K562 (cell line): ENCODE results near the gene WDR45. TPM values are rescaled to one million over a fixed set of nuclear protein-coding genes. Genes with fewer than 3 reads are reported as not detected.

Source experiments
- FIP1L1 ChIP-seq: fragments of 200-400 bp; formaldehyde crosslinking; IDR thresholded peaks from 2 replicates; pipeline ENCODE4 v1.6.1; 2018; ENCODE audit warnings: mild to moderate bottlenecking, low read depth, low read length; ENCODE audit not compliant: poor library complexity, severe bottlenecking
- FOXP1 ChIP-seq: sonication (generic); formaldehyde crosslinking; IDR thresholded peaks from 2 replicates; pipeline ENCODE4 v1.8.0; 2022; ENCODE audit warnings: mild to moderate bottlenecking, missing genetic modification reagents
- GABPB2 ChIP-seq: fragments of 250-450 bp; sonication (Bioruptor Pico); conservative IDR thresholded peaks from 2 replicates; pipeline ENCODE4 v1.5.1; 2021; ENCODE audit warnings: mild to moderate bottlenecking
- HCFC1 ChIP-seq: IDR thresholded peaks from 2 replicates; pipeline ENCODE4 v1.6.1; 2012; ENCODE audit warnings: low read depth, low read length, improper control_type of control experiment
- KHSRP ChIP-seq: fragments of 450-650 bp; IDR thresholded peaks from 2 replicates; pipeline ENCODE4 v1.6.1; 2017
- MXI1 ChIP-seq: IDR thresholded peaks from 2 replicates; pipeline ENCODE4 v1.6.1; 2011; ENCODE audit warnings: low read depth, mild to moderate bottlenecking, improper control_type of control experiment, low read length
- NR2C2 ChIP-seq, 2 experiments: fragments of 200-800 bp in 1 of 2; sonication (Bioruptor generic) in 1 of 2; sonication (generic) in 1 of 2; formaldehyde crosslinking in 1 of 2; IDR thresholded peaks; 2 replicates each; pipeline versions ENCODE4 v1.6.1 to v1.8.0; 2016 to 2022; ENCODE audit warnings: mild to moderate bottlenecking in 1 of 2, missing compliant biosample characterization in 1 of 2, missing genetic modification characterization in 1 of 2, missing genetic modification reagents in 1 of 2
- PHF8 ChIP-seq: fragments of 200-600 bp; sonication (generic); IDR thresholded peaks from 2 replicates; pipeline ENCODE4 v1.6.1; 2012; ENCODE audit warnings: mixed run types, mild to moderate bottlenecking, inconsistent platforms, low read length, moderate library complexity, borderline replicate concordance
- SUPT5H ChIP-seq: fragments of 450-650 bp; IDR thresholded peaks from 2 replicates; pipeline ENCODE4 v1.6.1; 2016
- TBP ChIP-seq: optimal IDR thresholded peaks from 2 replicates; pipeline ENCODE3; 2011; ENCODE audit warnings: low read depth, low read length, improper control_type of control experiment
- WHSC1 ChIP-seq: IDR thresholded peaks from one replicate; pipeline ENCODE4 v1.6.1; 2012; ENCODE audit warnings: low read length, control low read depth, inconsistent platforms
- polyA plus RNA-seq, 8 experiments: library from polyadenylated mRNA; depleted of rRNA in 4 of 8; stranded (reverse) in 5 of 8; unstranded in 3 of 8; fragments of >200 nt; fragmentation: Nextera tagmentation in 2 of 8; fragmentation: Illumina TruSeq in 1 of 8; extraction: Ambion mirVana in 2 of 8; extraction: Trizol in 1 of 8; gene quantifications; 2 replicates each; pipeline versions ENCODE4 v1.2.1 to v1.2.3, GENCODE V29; 2011 to 2014; ENCODE audit warnings: inconsistent platforms in 1 of 8, missing spikeins in 1 of 8
- total RNA-seq, 7 experiments: library from RNA; depleted of rRNA in 6 of 7; stranded (reverse); fragments of >200 nt in 6 of 7; fragmentation: Illumina TruSeq in 2 of 7; extraction: Trizol in 2 of 7; gene quantifications; 2 replicates each; pipeline versions ENCODE4 v1.2.1 to v1.2.3, GENCODE V29; 2011 to 2021; ENCODE audit warnings: low replicate concordance in 1 of 7
- TF ChIP-seq, protein P1 (sequence below): fragments of 250-450 bp; sonication (Bioruptor Pico); IDR thresholded peaks from 2 replicates; pipeline ENCODE4 v1.9.0; 2021; ENCODE audit warnings: mild to moderate bottlenecking, inconsistent platforms
- TF ChIP-seq, protein P2 (sequence below), 2 experiments: fragments of 250-450 bp in 1 of 2; fragments of 450-650 bp in 1 of 2; sonication (Bioruptor Pico) in 1 of 2; IDR thresholded peaks; 2 replicates each; pipeline versions ENCODE4 v1.6.1 to v1.8.0; 2016 to 2021; ENCODE audit warnings: mild to moderate bottlenecking in 2 of 2, moderate library complexity in 2 of 2, missing compliant biosample characterization in 1 of 2, missing genetic modification characterization in 1 of 2
- TF ChIP-seq, protein P3 (sequence below): fragments of 200-400 bp; formaldehyde crosslinking; IDR thresholded peaks from 2 replicates; pipeline ENCODE4 v1.6.1; 2017; ENCODE audit warnings: mild to moderate bottlenecking, low read depth, low read length, moderate library complexity
- TF ChIP-seq, protein P4 (sequence below): fragments of 250-450 bp; sonication (Bioruptor Pico); IDR thresholded peaks from 2 replicates; pipeline ENCODE4 v1.5.0; 2021; ENCODE audit warnings: mild to moderate bottlenecking, borderline replicate concordance

The WDR45 gene
- total and polyA plus RNA-seq, 9 of the 15 experiments (the other 6 are each of a cell fraction or from before 2014, with no cell fraction given), result 19.4 to 136 (median 59.7) TPM

DNA sequence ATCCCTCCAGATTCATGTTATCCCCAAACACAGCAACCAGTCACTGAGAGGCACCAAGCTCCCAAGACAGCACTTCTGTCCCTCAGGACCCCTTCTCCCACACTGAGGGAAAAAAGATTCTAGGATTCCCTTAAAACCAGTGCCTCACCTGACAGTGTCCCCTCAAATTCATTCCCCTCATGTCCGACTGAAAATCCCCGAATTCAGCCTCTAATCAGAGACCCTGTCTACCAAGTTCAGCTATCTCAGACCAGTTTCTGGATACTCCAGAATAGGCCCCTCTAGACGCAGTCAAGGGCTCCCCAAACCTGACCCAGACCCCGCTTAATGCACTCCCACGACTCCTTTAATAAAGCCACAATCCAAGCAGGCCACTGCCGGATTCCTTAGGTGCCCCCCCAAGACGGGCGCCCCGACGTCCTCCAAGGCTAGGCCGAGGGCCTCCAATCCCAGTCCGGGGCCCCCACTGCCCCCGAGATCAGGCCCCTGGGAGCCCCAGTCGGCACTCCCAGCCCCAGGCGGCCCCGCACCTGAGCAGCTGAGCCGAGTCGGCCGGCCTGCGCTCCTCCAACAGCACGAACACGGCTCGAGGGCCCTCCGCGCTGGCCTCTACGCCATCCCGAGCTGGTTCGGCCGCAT, 37.0 kb downstream of the WDR45 start (continued):
- TF ChIP-seq, protein P1, sequence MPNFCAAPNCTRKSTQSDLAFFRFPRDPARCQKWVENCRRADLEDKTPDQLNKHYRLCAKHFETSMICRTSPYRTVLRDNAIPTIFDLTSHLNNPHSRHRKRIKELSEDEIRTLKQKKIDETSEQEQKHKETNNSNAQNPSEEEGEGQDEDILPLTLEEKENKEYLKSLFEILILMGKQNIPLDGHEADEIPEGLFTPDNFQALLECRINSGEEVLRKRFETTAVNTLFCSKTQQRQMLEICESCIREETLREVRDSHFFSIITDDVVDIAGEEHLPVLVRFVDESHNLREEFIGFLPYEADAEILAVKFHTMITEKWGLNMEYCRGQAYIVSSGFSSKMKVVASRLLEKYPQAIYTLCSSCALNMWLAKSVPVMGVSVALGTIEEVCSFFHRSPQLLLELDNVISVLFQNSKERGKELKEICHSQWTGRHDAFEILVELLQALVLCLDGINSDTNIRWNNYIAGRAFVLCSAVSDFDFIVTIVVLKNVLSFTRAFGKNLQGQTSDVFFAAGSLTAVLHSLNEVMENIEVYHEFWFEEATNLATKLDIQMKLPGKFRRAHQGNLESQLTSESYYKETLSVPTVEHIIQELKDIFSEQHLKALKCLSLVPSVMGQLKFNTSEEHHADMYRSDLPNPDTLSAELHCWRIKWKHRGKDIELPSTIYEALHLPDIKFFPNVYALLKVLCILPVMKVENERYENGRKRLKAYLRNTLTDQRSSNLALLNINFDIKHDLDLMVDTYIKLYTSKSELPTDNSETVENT (CRISPR knock-in tag), result no peak
- TF ChIP-seq HCFC1, result no peak
- TF ChIP-seq SUPT5H, result 0 out of 2 replicates have a peak, but pooled peaks have one; percentile 37
- no peak for TF ChIP-seq FOXP1 (CRISPR knock-in tag)
- peak; percentile 35; the same call in 1 of the 2 replicates for TF ChIP-seq PHF8
- TF ChIP-seq MXI1, result no peak
- TF ChIP-seq, protein P2, sequence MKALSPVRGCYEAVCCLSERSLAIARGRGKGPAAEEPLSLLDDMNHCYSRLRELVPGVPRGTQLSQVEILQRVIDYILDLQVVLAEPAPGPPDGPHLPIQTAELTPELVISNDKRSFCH (CRISPR knock-in tag; IDR thresholded peaks at IDR 0.05), result no peak
- TF ChIP-seq, protein P2 (tag; IDR thresholded peaks at IDR 0.05), result no peak
- TF ChIP-seq WHSC1, result no peak
- TF ChIP-seq FIP1L1, result peak; percentile 36
- TF ChIP-seq, protein P3, sequence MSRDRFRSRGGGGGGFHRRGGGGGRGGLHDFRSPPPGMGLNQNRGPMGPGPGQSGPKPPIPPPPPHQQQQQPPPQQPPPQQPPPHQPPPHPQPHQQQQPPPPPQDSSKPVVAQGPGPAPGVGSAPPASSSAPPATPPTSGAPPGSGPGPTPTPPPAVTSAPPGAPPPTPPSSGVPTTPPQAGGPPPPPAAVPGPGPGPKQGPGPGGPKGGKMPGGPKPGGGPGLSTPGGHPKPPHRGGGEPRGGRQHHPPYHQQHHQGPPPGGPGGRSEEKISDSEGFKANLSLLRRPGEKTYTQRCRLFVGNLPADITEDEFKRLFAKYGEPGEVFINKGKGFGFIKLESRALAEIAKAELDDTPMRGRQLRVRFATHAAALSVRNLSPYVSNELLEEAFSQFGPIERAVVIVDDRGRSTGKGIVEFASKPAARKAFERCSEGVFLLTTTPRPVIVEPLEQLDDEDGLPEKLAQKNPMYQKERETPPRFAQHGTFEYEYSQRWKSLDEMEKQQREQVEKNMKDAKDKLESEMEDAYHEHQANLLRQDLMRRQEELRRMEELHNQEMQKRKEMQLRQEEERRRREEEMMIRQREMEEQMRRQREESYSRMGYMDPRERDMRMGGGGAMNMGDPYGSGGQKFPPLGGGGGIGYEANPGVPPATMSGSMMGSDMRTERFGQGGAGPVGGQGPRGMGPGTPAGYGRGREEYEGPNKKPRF, result no peak
- no peak for TF ChIP-seq TBP
- TF ChIP-seq NR2C2 (CRISPR knock-in tag; IDR thresholded peaks at IDR 0.05), result no peak
- TF ChIP-seq NR2C2 (tag; IDR thresholded peaks at IDR 0.05), result peak; percentile 3; the same call in 1 of the 2 replicates
- no peak for TF ChIP-seq GABPB2 (CRISPR knock-in tag)
- TF ChIP-seq, protein P4, sequence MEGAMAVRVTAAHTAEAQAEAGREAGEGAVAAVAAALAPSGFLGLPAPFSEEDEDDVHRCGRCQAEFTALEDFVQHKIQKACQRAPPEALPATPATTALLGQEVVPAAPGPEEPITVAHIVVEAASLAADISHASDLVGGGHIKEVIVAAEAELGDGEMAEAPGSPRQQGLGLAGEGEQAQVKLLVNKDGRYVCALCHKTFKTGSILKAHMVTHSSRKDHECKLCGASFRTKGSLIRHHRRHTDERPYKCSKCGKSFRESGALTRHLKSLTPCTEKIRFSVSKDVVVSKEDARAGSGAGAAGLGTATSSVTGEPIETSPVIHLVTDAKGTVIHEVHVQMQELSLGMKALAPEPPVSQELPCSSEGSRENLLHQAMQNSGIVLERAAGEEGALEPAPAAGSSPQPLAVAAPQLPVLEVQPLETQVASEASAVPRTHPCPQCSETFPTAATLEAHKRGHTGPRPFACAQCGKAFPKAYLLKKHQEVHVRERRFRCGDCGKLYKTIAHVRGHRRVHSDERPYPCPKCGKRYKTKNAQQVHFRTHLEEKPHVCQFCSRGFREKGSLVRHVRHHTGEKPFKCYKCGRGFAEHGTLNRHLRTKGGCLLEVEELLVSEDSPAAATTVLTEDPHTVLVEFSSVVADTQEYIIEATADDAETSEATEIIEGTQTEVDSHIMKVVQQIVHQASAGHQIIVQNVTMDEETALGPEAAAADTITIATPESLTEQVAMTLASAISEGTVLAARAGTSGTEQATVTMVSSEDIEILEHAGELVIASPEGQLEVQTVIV (CRISPR knock-in tag), result no peak
- no peak for TF ChIP-seq KHSRP
